Embryonic facial prominence (tissue), 1 donor: ENCODE measurements around the gene TTC1.
"Not testable (repeated sequence)": the region's sequence is repeated elsewhere in the genome, so short reads cannot be mapped to it uniquely, and the experiment has no call there.

ENCODE experiments used
- DNase-seq: peaks from one replicate; pipeline ENCODE4 v3.0.0-alpha.2; 2016; ENCODE audit errors: extremely low spot score

The TTC1 gene

DNA sequence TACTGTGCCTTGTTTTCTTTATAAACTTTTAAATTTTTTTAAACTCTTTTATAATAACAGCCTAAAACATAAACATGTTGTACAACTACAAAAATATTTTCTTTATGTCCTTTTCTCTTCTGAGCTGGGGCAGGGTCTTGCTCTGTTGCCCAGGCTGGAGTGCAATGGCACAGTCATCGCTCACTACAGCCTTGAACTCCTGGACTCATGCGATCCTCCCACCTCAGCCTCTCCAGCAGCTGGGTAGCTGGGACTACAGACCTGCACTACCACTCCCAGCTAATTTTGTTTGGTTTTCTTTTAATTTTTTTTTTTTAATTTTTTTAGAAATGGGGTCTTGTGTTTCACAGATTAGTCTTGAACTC lies 31.5 kb downstream of the TTC1 start:
- DNase-seq: no peak

DNA sequence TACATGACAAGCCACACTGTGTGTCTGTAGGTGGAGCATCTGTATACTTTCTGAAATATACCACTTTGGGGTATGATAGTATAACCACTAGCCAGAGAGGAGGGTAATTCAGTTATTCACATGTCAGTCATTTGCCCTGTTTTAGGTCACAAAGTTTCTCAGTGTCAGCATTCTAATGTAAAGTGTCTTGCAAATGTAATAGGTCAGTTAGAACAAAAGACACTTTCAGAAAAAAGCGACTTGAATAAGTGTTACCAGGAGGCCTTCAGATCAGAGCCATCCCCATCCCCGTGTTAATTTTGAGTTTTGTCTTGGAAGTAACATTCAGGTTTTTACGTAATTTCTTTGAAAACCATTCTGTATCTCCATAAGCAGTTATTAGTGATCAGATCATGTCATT lies 33.7 kb downstream of the TTC1 start:
- DNase-seq: no peak

GRCh38 chr5:160044391-160044804 lies 35.5 kb downstream of the TTC1 start:
- DNase-seq: no peak

GRCh38 chr5:160044967-160045366 lies 36.0 kb downstream of the TTC1 start:
- DNase-seq: no peak

DNA sequence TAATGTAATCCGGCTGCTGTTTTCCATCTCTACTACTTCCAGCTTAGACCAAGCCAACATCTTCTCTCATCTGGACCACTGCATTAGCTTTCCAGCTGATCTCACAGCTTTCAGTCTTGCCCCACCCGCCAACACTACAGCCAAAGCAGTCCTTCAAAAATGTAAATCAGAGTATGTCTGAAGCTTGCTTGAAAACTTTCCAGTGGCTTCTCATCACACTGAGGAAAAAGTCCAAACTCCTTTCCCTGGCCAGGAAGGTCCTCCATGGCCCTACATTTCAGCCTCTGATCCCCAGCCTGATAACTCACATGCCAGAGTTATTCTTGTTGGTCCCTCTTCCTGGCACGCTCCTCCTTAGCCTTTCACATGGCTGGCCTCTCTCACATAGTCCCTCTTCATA lies 38.5 kb downstream of the TTC1 start:
- DNase-seq: no peak

DNA sequence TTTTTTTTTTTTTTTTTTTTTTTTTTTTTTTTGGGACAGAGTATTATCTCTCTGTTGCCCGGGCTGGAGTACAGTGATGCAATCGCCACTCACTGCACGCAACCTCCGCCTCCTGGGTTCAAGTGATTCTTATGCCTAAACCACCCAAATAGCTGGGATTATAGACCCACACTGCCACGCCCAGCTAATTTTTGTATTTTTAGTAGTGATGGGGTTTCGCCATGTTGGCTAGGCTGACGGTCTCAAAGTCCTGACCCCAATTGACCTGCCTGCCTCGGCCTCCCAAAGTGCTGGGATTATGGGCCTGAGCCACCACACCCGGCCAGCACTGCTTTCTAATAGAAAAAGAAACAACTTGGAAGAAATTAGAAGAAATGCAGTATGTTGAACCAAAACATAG lies 39.2 kb downstream of the TTC1 start:
- DNase-seq: no peak

DNA sequence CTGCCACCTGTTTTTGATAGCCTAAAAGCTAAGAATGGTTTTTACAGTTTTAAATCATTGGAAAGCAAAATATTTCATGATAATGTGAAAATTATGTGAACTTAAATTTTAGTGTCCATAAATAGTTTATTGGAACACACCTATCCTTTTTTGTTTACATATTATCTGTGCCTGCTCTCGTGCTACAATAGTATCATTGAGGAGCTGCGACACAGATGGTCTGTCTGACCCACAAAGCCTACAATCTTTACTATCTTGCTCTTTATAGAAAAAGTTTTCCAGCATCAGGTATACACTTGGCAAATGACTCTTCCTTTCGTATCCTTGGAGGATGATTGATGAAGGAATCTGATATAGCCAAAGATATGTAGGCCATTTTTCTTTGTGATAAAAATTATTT lies 40.2 kb downstream of the TTC1 start:
- DNase-seq: no peak

- DNase-seq: no peak
Observed at GRCh38 chr5:160054047-160054446, 45.1 kb downstream of the TTC1 start.

- DNase-seq: no peak
Observed at GRCh38 chr5:160054831-160055230, 45.9 kb downstream of the TTC1 start.

GRCh38 chr5:160057256-160057655 lies 48.3 kb downstream of the TTC1 start:
- no peak for DNase-seq

DNA sequence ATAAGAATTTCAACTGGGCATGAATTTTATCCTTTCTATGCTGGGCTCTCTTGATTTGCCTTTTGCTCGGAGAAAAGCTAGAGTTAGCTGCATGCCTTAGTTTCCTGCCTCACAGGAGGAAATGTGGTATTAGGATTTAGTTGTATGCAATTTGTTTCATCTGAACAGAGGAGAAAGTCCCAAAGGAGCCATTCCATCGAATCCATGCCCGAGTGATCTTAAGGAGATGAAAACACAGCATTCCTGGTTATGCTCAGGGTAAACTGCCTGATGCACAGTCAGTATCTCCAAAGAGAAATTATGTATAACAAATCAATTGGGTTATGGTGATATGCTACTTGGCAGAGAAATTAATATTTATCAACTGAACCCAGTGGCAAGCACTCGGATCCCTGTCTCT lies 51.1 kb downstream of the TTC1 start:
- DNase-seq: no peak

- DNase-seq: no peak
Observed at GRCh38 chr5:160061770-160062169, 52.8 kb downstream of the TTC1 start.

GRCh38 chr5:160064417-160064810 lies 55.5 kb downstream of the TTC1 start:
- DNase-seq: no peak

DNA sequence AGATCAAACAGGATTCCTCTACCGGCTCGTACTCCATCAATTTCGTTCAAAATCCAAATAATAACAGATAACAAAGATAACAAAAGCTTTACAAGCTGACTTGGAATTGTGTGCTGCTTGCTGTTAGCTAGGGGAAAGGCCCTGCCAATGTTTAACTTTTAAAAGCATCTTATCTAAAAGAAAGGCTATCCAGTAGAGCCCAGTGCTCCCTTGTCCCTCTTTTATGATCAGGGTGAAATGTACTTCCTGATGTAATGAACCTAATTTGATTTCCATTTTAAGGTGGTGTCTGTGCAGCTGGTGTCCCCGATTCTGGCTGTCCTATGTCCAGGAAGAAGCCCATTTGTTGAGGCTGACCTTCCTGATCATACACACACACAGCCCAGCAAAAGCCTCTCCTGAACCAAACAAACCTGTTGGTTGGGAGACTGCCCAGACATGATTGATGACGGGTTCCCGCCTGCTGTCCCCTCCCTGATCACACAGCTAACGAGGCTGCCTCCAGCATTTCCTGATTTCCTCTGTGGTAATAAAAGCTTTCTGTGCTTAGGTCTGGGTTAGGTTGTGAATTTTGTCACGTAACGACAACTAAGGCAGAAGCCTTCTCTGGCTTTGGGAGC lies 56.2 kb downstream of the TTC1 start:
- DNase-seq: no peak

DNA sequence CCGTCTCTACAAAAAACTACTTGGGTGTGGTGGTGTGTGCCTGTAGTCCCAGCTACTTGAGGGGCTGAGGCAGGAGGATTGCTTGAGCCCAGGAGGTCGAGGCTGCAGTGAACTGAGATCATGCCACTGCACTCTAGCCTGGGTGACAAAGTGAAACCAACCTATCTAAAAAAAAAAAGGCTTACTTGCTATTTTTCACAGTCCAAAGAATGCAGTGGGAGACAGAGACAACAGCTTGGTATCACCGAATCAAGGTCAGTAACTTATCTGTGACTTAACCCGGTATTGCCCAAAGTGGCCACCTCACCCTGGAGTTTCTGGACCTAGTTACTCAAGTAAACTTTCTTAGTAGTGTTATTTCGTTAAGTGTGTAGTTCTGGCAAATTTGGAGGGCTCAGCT lies 60.2 kb downstream of the TTC1 start:
- DNase-seq: not testable (repeated sequence)

- DNase-seq: no peak
Observed at GRCh38 chr5:160071516-160071915, 62.6 kb downstream of the TTC1 start.

DNA sequence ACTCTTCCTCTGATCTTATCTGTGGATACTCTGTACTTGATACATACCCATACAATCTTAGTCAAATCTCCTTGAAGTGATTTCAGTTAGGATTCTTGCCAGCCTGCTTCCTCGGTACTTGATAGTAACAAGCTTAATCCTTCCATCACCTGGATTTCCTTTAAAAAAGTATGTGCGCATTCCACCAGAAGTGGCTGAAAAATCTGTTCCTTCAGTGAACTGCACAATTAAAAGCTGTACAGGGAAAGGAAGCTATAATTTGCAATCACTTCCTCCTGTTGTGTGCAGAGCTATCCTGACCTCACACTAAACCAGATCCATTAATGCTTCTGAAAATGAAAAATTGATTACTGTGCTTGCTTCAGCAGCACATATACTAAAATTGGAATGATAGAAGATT lies 63.0 kb downstream of the TTC1 start:
- no peak for DNase-seq

DNA sequence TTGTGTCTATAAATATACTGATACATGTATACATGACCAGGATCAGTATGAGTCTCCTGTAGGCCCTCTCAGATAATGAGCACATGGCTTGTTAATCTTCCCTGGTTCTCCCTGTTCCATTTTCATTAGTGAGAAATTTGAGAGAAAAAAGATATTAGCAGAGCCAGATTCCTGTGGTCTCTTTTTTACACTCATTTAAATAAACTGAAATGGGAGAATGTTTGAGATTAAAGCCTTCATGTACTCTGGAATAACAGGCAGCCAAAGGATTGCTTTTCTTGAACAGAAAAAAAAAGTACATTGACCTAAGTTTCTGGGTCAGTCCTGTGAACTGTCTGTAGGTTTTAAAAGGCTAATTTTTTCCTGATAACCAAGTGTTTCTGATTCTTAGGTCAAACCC lies 66.1 kb downstream of the TTC1 start:
- DNase-seq: no peak

GRCh38 chr5:160076997-160077396 lies 68.1 kb downstream of the TTC1 start:
- no peak for DNase-seq

GRCh38 chr5:160079753-160080152 lies 70.8 kb downstream of the TTC1 start:
- no peak for DNase-seq

- DNase-seq: no peak
Observed at GRCh38 chr5:160081495-160081894, 72.6 kb downstream of the TTC1 start.

DNA sequence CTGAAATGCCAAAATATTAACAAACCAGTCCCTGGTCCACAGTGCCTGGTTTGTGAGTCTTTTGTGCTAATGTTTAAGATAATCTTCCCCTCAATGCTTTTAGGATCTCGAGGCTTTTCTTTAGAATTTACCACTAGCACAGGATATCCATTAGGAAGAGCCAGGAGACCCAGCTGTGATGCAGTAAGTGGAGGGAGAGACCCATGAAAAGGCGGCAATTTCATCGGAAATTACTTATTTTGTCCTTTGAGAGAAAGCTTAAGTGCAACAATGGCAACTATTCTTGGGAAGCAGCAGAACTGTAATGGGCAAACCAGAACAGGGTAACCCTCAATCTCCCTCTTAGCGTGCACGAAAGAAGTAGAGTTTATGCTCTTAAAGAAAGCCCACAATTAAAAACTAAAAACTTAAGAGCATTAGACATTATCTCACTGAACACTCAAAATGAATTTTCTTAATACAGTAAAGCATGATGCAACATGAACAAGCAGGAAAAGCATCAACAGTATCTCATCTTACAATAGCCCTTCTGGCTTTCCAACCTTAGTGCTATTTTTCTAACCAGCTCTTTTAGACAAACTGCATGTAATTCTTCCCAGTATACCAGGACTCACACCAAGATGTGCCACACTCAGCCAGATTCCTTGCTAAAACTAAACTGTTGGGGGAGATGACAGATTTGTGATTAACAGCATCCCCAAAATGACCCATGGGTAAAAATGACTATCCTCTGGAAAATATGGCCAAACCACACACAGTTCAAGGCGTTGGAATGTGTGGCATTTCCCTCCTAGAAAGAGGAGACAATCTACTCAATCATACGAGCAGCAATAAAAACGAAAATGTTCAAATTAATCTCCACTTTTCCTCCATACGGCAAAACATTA lies 73.9 kb downstream of the TTC1 start:
- DNase-seq: no peak

DNA sequence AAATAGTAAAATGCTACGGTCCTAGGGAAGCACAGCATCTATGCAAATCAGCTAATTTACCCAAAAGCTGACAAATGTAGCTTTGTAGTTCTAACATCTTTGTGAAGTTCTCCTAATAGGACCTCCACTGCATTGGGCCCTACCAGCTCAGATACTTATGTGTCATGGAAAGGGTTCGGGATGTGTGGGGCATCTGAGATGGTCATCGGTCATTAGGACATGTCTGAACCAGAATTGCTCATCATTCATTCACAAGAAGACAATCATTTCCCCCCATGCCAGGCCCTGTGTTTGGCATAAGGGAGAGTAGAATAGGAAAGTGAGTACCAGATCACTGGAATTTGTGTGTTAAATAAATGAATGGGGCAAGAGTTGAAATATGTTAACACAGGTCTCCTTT lies 74.6 kb downstream of the TTC1 start:
- no peak for DNase-seq

- no peak for DNase-seq
Observed at GRCh38 chr5:160084144-160084543, 75.2 kb downstream of the TTC1 start.
